Peyer's patch (tissue), 4 donors: Measurements from ENCODE around the gene DPCD.

Experiments used
- CTCF ChIP-seq, 6 experiments: fragments of 450-650 bp in 4 of 6; fragments of 200-600 bp in 2 of 6; sonication (generic) in 1 of 6; IDR thresholded peaks; one replicate each; pipeline ENCODE4 v1.5.1; 2017 to 2019; ENCODE audit warnings: antibody characterized with exemption in 6 of 6, mild to moderate bottlenecking in 3 of 6, moderate library complexity in 1 of 6
- POLR2A ChIP-seq, 2 donors: fragments of 450-650 bp; IDR thresholded peaks; one replicate each; pipeline ENCODE4 v1.5.1; 2017; ENCODE audit warnings: antibody characterized with exemption in 2 of 2, mild to moderate bottlenecking in 2 of 2, moderate library complexity in 2 of 2

DNA sequence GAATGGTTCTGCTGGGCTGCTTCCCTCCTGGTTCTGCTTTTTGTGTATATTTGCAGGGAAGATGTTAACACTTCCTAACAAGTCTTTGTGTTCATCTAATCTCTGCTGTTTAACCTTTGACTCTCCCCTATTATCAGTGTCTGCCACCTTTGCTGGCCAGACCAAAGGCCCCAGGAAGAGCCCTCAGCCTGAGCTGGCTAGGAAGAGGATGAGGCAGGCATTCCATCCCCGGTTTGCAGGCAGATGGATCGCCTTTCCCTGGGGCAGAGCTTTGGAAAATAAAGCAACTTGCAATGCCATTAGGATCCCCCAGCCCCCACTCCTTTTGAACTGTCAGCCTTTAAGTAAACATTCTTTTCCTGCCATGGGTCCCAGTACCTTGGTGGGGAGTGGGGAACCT is 19.0 kb downstream of the DPCD start:
- no peak for TF ChIP-seq CTCF (IDR thresholded peaks at IDR 0.05)
- TF ChIP-seq POLR2A (IDR thresholded peaks at IDR 0.05) = no peak
